Skeletal muscle tissue (tissue), 4 donors: Measurements from ENCODE around the gene PJA2. TPM values are rescaled to one million over a fixed set of nuclear protein-coding genes. Genes with fewer than 3 reads are reported as not detected.

Source experiments
- H3K27ac ChIP-seq: one replicate; pipeline ENCODE4 v1.7.0; 2013; ENCODE audit warnings: mild to moderate bottlenecking, low read depth, low read length, inconsistent platforms
- H3K27me3 ChIP-seq, 3 donors: one replicate each; pipeline ENCODE4 v1.7.0; 2013; ENCODE audit warnings: low read length in 3 of 3; ENCODE audit not compliant: control insufficient read depth in 3 of 3, insufficient read depth in 3 of 3
- H3K36me3 ChIP-seq, 3 donors: one replicate each; pipeline ENCODE4 v1.7.0; 2013; ENCODE audit warnings: low read length in 3 of 3; ENCODE audit not compliant: control insufficient read depth in 3 of 3, insufficient read depth in 3 of 3
- H3K4me1 ChIP-seq, 3 donors: one replicate each; pipeline ENCODE4 v1.7.0; 2013; ENCODE audit warnings: low read length in 3 of 3, mild to moderate bottlenecking in 3 of 3; ENCODE audit not compliant: control insufficient read depth in 3 of 3, insufficient read depth in 3 of 3
- H3K4me3 ChIP-seq, 3 donors: one replicate each; pipeline ENCODE4 v1.7.0; 2013; ENCODE audit warnings: low read length in 3 of 3
- H3K9ac ChIP-seq, 3 donors: one replicate each; pipeline ENCODE4 v1.7.0; 2013; ENCODE audit warnings: low read length in 3 of 3, mild to moderate bottlenecking in 3 of 3, moderate library complexity in 2 of 3, low read depth in 1 of 3
- H3K9me3 ChIP-seq, 3 donors: one replicate each; pipeline ENCODE4 v1.7.0; 2013; ENCODE audit warnings: low read length in 3 of 3; ENCODE audit not compliant: control insufficient read depth in 3 of 3
- total RNA-seq: library from RNA; depleted of rRNA; stranded (reverse); fragments of >200 nt; gene quantifications from one replicate; pipeline ENCODE4 v1.2.3, GENCODE V29; 2014
- donor health status: Osteomylitis.

The PJA2 gene
- total RNA-seq, 1 donor from 2014 or later = 94.5 TPM

GRCh38 chr5:109318455-109319108 lies 91.2 kb downstream of the PJA2 start:
- Histone ChIP-seq H3K9ac (no peak overlapping the region), H3K27ac (no peak overlapping the region), H3K9me3 (no peaks in the 10 kb centered on the region), H3K4me1 (peaks cover 0 to 3% (median 3%) of the 10 kb centered on the region in 3 donors), H3K36me3 (no peaks in the 10 kb centered on the region), H3K4me3 (no peak overlapping the region), H3K27me3 (no peaks in the 10 kb centered on the region)

GRCh38 chr5:109316634-109317033 lies 93.1 kb downstream of the PJA2 start:
- H3K9me3 ChIP-seq = no peaks in the 10 kb centered on the region

GRCh38 chr5:109315245-109315644 lies 94.5 kb downstream of the PJA2 start:
- no peak overlapping the region for H3K4me3 ChIP-seq
- peak overlapping the region; percentile 72 for H3K27ac ChIP-seq
- no peaks in the 10 kb centered on the region for H3K27me3 ChIP-seq
- H3K9me3 ChIP-seq = no peaks in the 10 kb centered on the region
- H3K4me1 ChIP-seq = peaks cover 0 to 3% (median 3%) of the 10 kb centered on the region in 3 donors
- peak overlapping the region in 1 of 3 donors; percentile 4 for H3K9ac ChIP-seq
- no peaks in the 10 kb centered on the region for H3K36me3 ChIP-seq

More at GRCh38 chr5:109316634-109317033, 93.1 kb downstream of the PJA2 start:
- H3K36me3 ChIP-seq = no peaks in the 10 kb centered on the region
- H3K4me1 ChIP-seq = peaks cover 0 to 3% (median 3%) of the 10 kb centered on the region in 3 donors
- H3K27me3 ChIP-seq = no peaks in the 10 kb centered on the region
- H3K27ac ChIP-seq = no peak overlapping the region
- no peak overlapping the region for H3K4me3 ChIP-seq
- H3K9ac ChIP-seq = no peak overlapping the region

- Histone ChIP-seq H3K9ac (no peak overlapping the region), H3K9me3 (no peaks in the 10 kb centered on the region), H3K4me3 (no peak overlapping the region), H3K36me3 (no peaks in the 10 kb centered on the region), H3K27me3 (no peaks in the 10 kb centered on the region), H3K4me1 (peaks cover 0 to 13% (median 12%) of the 10 kb centered on the region in 3 donors), H3K27ac (no peak overlapping the region)
Measured at GRCh38 chr5:109313127-109313526, 96.6 kb downstream of the PJA2 start.

GRCh38 chr5:109312695-109313094 lies 97.1 kb downstream of the PJA2 start:
- Histone ChIP-seq H3K27me3 (no peaks in the 10 kb centered on the region), H3K9ac (no peak overlapping the region), H3K27ac (no peak overlapping the region), H3K9me3 (no peaks in the 10 kb centered on the region), H3K4me1 (peaks cover 0 to 13% (median 12%) of the 10 kb centered on the region in 3 donors), H3K4me3 (no peak overlapping the region), H3K36me3 (no peaks in the 10 kb centered on the region)

- Histone ChIP-seq H3K4me1 (peaks cover 0 to 10% (median 9%) of the 10 kb centered on the region in 3 donors), H3K36me3 (no peaks in the 10 kb centered on the region), H3K27ac (no peak overlapping the region), H3K9ac (no peak overlapping the region), H3K9me3 (no peaks in the 10 kb centered on the region), H3K4me3 (no peak overlapping the region), H3K27me3 (no peaks in the 10 kb centered on the region)
Measured at GRCh38 chr5:109310315-109310714, 99.5 kb downstream of the PJA2 start.

GRCh38 chr5:109309326-109310063 lies 100.3 kb downstream of the PJA2 start:
- Histone ChIP-seq H3K27ac (peak overlapping the region; percentile 70), H3K9ac (peak overlapping the region in 1 of 3 donors; percentile 35), H3K27me3 (no peaks in the 10 kb centered on the region), H3K9me3 (no peaks in the 10 kb centered on the region), H3K4me3 (no peak overlapping the region), H3K36me3 (no peaks in the 10 kb centered on the region), H3K4me1 (peaks cover 0 to 10% (median 9%) of the 10 kb centered on the region in 3 donors)

- Histone ChIP-seq H3K9me3 (no peaks in the 10 kb centered on the region), H3K9ac (no peak overlapping the region), H3K4me1 (peaks cover 0 to 10% (median 9%) of the 10 kb centered on the region in 3 donors), H3K27ac (no peak overlapping the region), H3K36me3 (no peaks in the 10 kb centered on the region), H3K4me3 (no peak overlapping the region), H3K27me3 (no peaks in the 10 kb centered on the region)
Measured at GRCh38 chr5:109307951-109308350, 101.8 kb downstream of the PJA2 start.

- no peaks in the 10 kb centered on the region for H3K36me3 ChIP-seq
- H3K27me3 ChIP-seq = no peaks in the 10 kb centered on the region
- H3K4me1 ChIP-seq = peaks cover 0 to 10% (median 9%) of the 10 kb centered on the region in 3 donors
- H3K9me3 ChIP-seq = no peaks in the 10 kb centered on the region
- H3K4me3 ChIP-seq = no peak overlapping the region
- H3K27ac ChIP-seq = no peak overlapping the region
- no peak overlapping the region for H3K9ac ChIP-seq
Measured at GRCh38 chr5:109307456-109307855, 102.3 kb downstream of the PJA2 start.

GRCh38 chr5:109305352-109305751 lies 104.4 kb downstream of the PJA2 start:
- no peak overlapping the region for H3K9ac ChIP-seq
- no peaks in the 10 kb centered on the region for H3K36me3 ChIP-seq
- no peaks in the 10 kb centered on the region for H3K9me3 ChIP-seq
- H3K27ac ChIP-seq = no peak overlapping the region
- H3K4me1 ChIP-seq = peaks cover 0 to 10% (median 9%) of the 10 kb centered on the region in 3 donors
- no peaks in the 10 kb centered on the region for H3K27me3 ChIP-seq
- no peak overlapping the region for H3K4me3 ChIP-seq
